HepG2 (cell line): ENCODE data around the gene MYO9A. TPM values are rescaled to one million over a fixed set of nuclear protein-coding genes. Genes with fewer than 3 reads are reported as not detected.

Experiments used
- ATAC-seq: fragments of 200-7000 bp; cut with Tn5 transposase; 3 replicates; pipeline ENCODE4 v1.9.1; 2020; ENCODE audit warnings: mild to moderate bottlenecking, moderate library complexity
- BruUV-seq: library from RNA; stranded (reverse); fragments of 400-500 nt; replicated peaks from 2 replicates; lab custom pipeline; 2021; lab: Mats Ljungman, UMichigan
- CTCF ChIA-PET: fragments of 300-600 bp; formaldehyde crosslinking; extraction: SDS; loops from one replicate; lab custom pipeline; 2021; ENCODE audit warnings: low total read pairs, inconsistent platforms, low intra/inter-chr PET ratio; lab: Yijun Ruan, JAX
- POLR2A ChIA-PET: fragments of 350-600 bp; sonication (Branson Sonifier 250); formaldehyde crosslinking; loops from one replicate; lab custom pipeline; 2020; ENCODE audit warnings: antibody characterized with exemption, inconsistent platforms; lab: Yijun Ruan, JAX
- DNase-seq: peaks from one replicate; pipeline ENCODE4 v3.0.0-alpha.2; 2015; ENCODE audit warnings: low spot score
- FAIRE-seq: peaks from 3 replicates; lab custom pipeline; 2011; peaks lifted over from hg19 to GRCh38; lab: Jason Lieb, UNC
- H2AFZ ChIP-seq: one replicate; pipeline ENCODE4 v1.6.1; 2011; ENCODE audit warnings: low read length, inconsistent platforms
- H3K27ac ChIP-seq: fragments of 300-600 bp; 3 replicates; pipeline ENCODE4 v1.8.0; 2011; ENCODE audit warnings: mixed run types, mild to moderate bottlenecking, mixed read lengths, low read length, inconsistent platforms; ENCODE audit not compliant: insufficient read depth; ENCODE audit errors: extremely low read length
- H3K27me3 ChIP-seq, 2 experiments: fragments of 200-600 bp in 1 of 2; 2 replicates in 1 of 2; 3 replicates in 1 of 2; pipeline versions ENCODE4 v1.6.0 to v1.8.0; 2011; ENCODE audit warnings: low read length in 2 of 2, mild to moderate bottlenecking in 2 of 2, moderate library complexity in 2 of 2, inconsistent platforms in 1 of 2; ENCODE audit not compliant: insufficient read depth in 2 of 2, control insufficient read depth in 1 of 2
- H3K36me3 ChIP-seq, 2 experiments: fragments of 200-600 bp in 1 of 2; replicated peaks in 1 of 2; 2 replicates in 1 of 2; 3 replicates in 1 of 2; pipeline versions ENCODE4 v1.5.1 to v1.8.0; 2011; ENCODE audit warnings: low read length in 2 of 2, inconsistent platforms in 1 of 2; ENCODE audit not compliant: insufficient read depth in 2 of 2, control insufficient read depth in 1 of 2
- H3K4me1 ChIP-seq: 2 replicates; pipeline ENCODE4 v1.5.1; 2012; ENCODE audit warnings: low read length, inconsistent platforms; ENCODE audit not compliant: insufficient read depth
- H3K4me2 ChIP-seq: 2 replicates; pipeline ENCODE4 v1.6.0; 2011; ENCODE audit warnings: low read depth, low read length, inconsistent platforms
- H3K4me3 ChIP-seq, 3 experiments: fragments of 200-600 bp in 1 of 3; sonication (generic), shearing (Covaris generic) in 1 of 3; replicated peaks in 1 of 3; 2 replicates each; pipeline ENCODE4 v1.5.1; 2011 to 2016; ENCODE audit warnings: low read length in 3 of 3, inconsistent platforms in 2 of 3, low read depth in 2 of 3, mild to moderate bottlenecking in 2 of 3, control low read depth in 1 of 3, mixed read lengths in 1 of 3; ENCODE audit not compliant: insufficient read depth in 1 of 3
- H3K79me2 ChIP-seq: one replicate; pipeline ENCODE4 v1.6.1; 2011; ENCODE audit warnings: low read length, inconsistent platforms; ENCODE audit not compliant: insufficient read depth
- H3K9ac ChIP-seq: 2 replicates; pipeline ENCODE4 v1.6.0; 2011; ENCODE audit warnings: mild to moderate bottlenecking, low read depth, low read length, inconsistent platforms; ENCODE audit not compliant: insufficient read depth
- H3K9me3 ChIP-seq: 2 replicates; pipeline ENCODE4 v1.5.1; 2012; ENCODE audit warnings: mild to moderate bottlenecking, low read length
- H4K20me1 ChIP-seq: 2 replicates; pipeline ENCODE4 v1.6.0; 2011; ENCODE audit warnings: inconsistent platforms, mild to moderate bottlenecking, low read length, moderate library complexity; ENCODE audit not compliant: insufficient read depth
- MLX ChIP-seq: IDR thresholded peaks from 2 replicates; pipeline ENCODE4 v1.6.1; 2016
- MTF2 ChIP-seq: sonication (generic); formaldehyde crosslinking; IDR thresholded peaks from 2 replicates; pipeline ENCODE4 v1.5.0; 2020; ENCODE audit warnings: missing genetic modification reagents, borderline replicate concordance
- MYNN ChIP-seq: sonication (generic); formaldehyde crosslinking; IDR thresholded peaks from 2 replicates; pipeline ENCODE4 v1.4.0; 2020; ENCODE audit warnings: mild to moderate bottlenecking, low read depth, missing genetic modification reagents
- NCOA5 ChIP-seq: sonication (generic); formaldehyde crosslinking; IDR thresholded peaks from 2 replicates; pipeline ENCODE4 v1.4.0; 2020; ENCODE audit warnings: missing genetic modification reagents
- NRL ChIP-seq: sonication (generic); formaldehyde crosslinking; IDR thresholded peaks from 2 replicates; pipeline ENCODE4 v1.5.0; 2020; ENCODE audit warnings: missing genetic modification reagents, mild to moderate bottlenecking, moderate library complexity, borderline replicate concordance
- SNRNP70 ChIP-seq: fragments of 200-400 bp; formaldehyde crosslinking; IDR thresholded peaks from 2 replicates; pipeline ENCODE4 v1.6.1; 2017; ENCODE audit warnings: mild to moderate bottlenecking, low read depth, low read length, moderate library complexity
- SRSF9 ChIP-seq: fragments of 200-400 bp; formaldehyde crosslinking; IDR thresholded peaks from 2 replicates; pipeline ENCODE4 v1.6.1; 2018; ENCODE audit warnings: borderline replicate concordance, mild to moderate bottlenecking, low read depth, low read length; ENCODE audit not compliant: insufficient read depth, poor library complexity, severe bottlenecking
- SUZ12 ChIP-seq: fragments of 150-350 bp; IDR thresholded peaks from 2 replicates; pipeline ENCODE4 v1.6.1; 2014; ENCODE audit warnings: low read depth, low read length
- YEATS2 ChIP-seq: sonication (generic); formaldehyde crosslinking; IDR thresholded peaks from 2 replicates; pipeline ENCODE4 v1.4.0; 2020; ENCODE audit warnings: missing genetic modification reagents, borderline replicate concordance
- ZNF160 ChIP-seq: sonication (generic); formaldehyde crosslinking; IDR thresholded peaks from 2 replicates; pipeline ENCODE4 v1.8.0; 2022; ENCODE audit warnings: mild to moderate bottlenecking, inconsistent platforms, missing genetic modification reagents
- ZNF446 ChIP-seq: sonication (generic); formaldehyde crosslinking; IDR thresholded peaks from 2 replicates; pipeline ENCODE4 v1.5.0; 2020; ENCODE audit warnings: mild to moderate bottlenecking, missing genetic modification reagents
- ZNF598 ChIP-seq: sonication (generic); formaldehyde crosslinking; IDR thresholded peaks from 2 replicates; pipeline ENCODE4 v1.5.1; 2020; ENCODE audit warnings: mild to moderate bottlenecking, missing genetic modification reagents, borderline replicate concordance
- whole genome bisulfite sequencing: methylation state at CpG from one replicate; pipeline ENCODE4 v1.1.6; 2017; ENCODE audit warnings: low lambda C conversion rate; 5-methylcytosine and 5-hydroxymethylcytosine counted together
- in situ Hi-C: cut with HindIII; loops from 2 replicates; pipeline ENCODE4 v1.10.0; 2017; ENCODE audit warnings: low pct_unique_long_range_greater_than_20kb; ENCODE audit not compliant: extremely low pct_ligation_motif_present
- intact Hi-C: fragments of 100-400 bp; cut with micrococcal nuclease; formaldehyde crosslinking; loops from one replicate; pipeline ENCODE4 v1.10.0; 2022; ENCODE audit not compliant: unreplicated experiment
- polyA plus RNA-seq, 8 experiments: library from polyadenylated mRNA; depleted of rRNA in 3 of 8; stranded (reverse) in 7 of 8; unstranded in 1 of 8; fragments of >200 nt; fragmentation: Illumina TruSeq in 4 of 8; extraction: Trizol in 4 of 8; gene quantifications; 2 replicates each; pipeline versions ENCODE4 v1.2.1 to v1.2.3, GENCODE V29; 2011 to 2016; ENCODE audit warnings: low read depth in 4 of 8, missing spikeins in 1 of 8, mixed read lengths in 1 of 8; ENCODE audit not compliant: insufficient read depth in 1 of 8
- total RNA-seq, 5 experiments: library from RNA; depleted of rRNA; stranded (reverse); fragments of >200 nt; fragmentation: Illumina TruSeq; extraction: Trizol; gene quantifications; 2 replicates each; pipeline ENCODE4 v1.2.3, GENCODE V29; 2016; ENCODE audit warnings: low read depth in 1 of 5
- TF ChIP-seq, protein P1 (sequence below): sonication (generic); formaldehyde crosslinking; IDR thresholded peaks from 2 replicates; pipeline ENCODE4 v1.5.0; 2020; ENCODE audit warnings: missing genetic modification reagents

Gene MYO9A
- total and polyA plus RNA-seq, 2 of the 13 experiments (the other 11 are each of a cell fraction or from before 2014, with no cell fraction given) = 4.8 to 15.3 TPM

DNA sequence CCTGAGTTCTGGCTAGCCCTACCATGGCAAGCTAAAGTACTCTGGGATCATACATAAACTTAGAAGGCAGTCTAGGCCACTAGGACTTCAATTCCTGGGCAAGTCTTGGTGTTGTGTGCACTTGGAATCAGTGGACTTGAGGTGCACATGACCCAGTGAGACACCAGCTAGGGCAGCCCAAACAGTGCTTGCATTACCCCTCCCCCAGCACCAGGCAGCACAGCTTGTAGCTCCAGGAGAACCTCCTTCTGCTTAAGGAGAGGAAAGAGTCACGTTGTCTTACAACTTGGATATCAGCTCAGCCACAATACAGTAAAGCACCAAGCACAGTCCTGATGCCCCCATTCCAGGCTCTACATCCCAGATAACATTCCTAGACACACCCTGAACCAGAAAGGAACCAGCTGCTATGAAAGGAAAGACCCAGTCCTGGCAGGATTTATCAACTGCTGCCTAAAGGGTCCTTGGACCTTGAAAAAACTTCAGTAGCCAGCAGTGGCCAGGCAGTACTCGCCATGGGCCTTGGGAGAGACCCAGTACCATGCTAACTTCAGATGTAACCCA is 57.2 kb downstream of the MYO9A start:
- BruUV-seq = no TSS peak
- 100% methylated on average over 2 of the region's 2 CpGs for whole genome bisulfite sequencing
- ATAC-seq (no peak), FAIRE-seq (no peak), DNase-seq (no peak)
- Histone ChIP-seq H3K79me2 (no peaks in the 10 kb centered on the region), H3K9me3 (no peaks in the 10 kb centered on the region), H3K4me3 (no peak overlapping the region), H3K27ac (no peak overlapping the region), H3K27me3 (no peaks in the 10 kb centered on the region), H3K9ac (no peak overlapping the region), H4K20me1 (no peaks in the 10 kb centered on the region), H3K4me2 (no peak overlapping the region), H3K4me1 (no peaks in the 10 kb centered on the region), H3K36me3 (no peaks in the 10 kb centered on the region), H2AFZ (no peak overlapping the region)
- ChIA-PET CTCF (no interaction called here), POLR2A (no interaction called here)
- intact Hi-C loops = no loop called here
- in situ Hi-C loops = no loop called here
- TF ChIP-seq MTF2 (CRISPR knock-in tag) = no peak
- no peak for TF ChIP-seq NCOA5
- no peak for TF ChIP-seq SUZ12
- TF ChIP-seq ZNF598 (CRISPR knock-in tag) = no peak
- no peak for TF ChIP-seq SNRNP70
- no peak for TF ChIP-seq ZNF160 (CRISPR knock-in tag)
- no peak for TF ChIP-seq MLX (CRISPR knock-in tag)
- no peak for TF ChIP-seq SRSF9
- no peak for TF ChIP-seq ZNF446 (CRISPR knock-in tag)
- TF ChIP-seq NRL = no peak
- TF ChIP-seq, protein P1, sequence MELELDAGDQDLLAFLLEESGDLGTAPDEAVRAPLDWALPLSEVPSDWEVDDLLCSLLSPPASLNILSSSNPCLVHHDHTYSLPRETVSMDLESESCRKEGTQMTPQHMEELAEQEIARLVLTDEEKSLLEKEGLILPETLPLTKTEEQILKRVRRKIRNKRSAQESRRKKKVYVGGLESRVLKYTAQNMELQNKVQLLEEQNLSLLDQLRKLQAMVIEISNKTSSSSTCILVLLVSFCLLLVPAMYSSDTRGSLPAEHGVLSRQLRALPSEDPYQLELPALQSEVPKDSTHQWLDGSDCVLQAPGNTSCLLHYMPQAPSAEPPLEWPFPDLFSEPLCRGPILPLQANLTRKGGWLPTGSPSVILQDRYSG (CRISPR knock-in tag) = no peak
- TF ChIP-seq YEATS2 (CRISPR knock-in tag) = no peak
- TF ChIP-seq MYNN (CRISPR knock-in tag) = no peak
